ENCODE data around the gene PATJ. TPM values are rescaled to one million over a fixed set of nuclear protein-coding genes. Genes with fewer than 3 reads are reported as not detected.
"Not testable (repeated sequence)": the region's sequence is repeated elsewhere in the genome, so short reads cannot be mapped to it uniquely, and the experiment has no call there.

Gene PATJ
- total and polyA plus RNA-seq, 8 donors = 9.1 to 195 (median 68.0) TPM

- 0 to 1% (median 0%) methylated on average over 35 to 45 of the region's 45 CpGs for WGBS, 5 donors
- DNase-seq = peak; percentile 89 to 97
- Histone ChIP-seq H3K9me3 (no peaks in the 10 kb centered on the region), H3K27ac (peak within 1 kb of the TSS; percentile 90 to 94 (median 91)), H3K36me3 (peaks cover 0 to 17% (median 8%) of the 10 kb centered on the region in 4 donors), H3K4me1 (peaks cover 7 to 37% (median 21%) of the 10 kb centered on the region in 4 donors), H3K4me3 (peak within 1 kb of the TSS; percentile 64 to 86 (median 80)), H3K27me3 (no peaks in the 10 kb centered on the region)
- TF ChIP-seq POLR2A (IDR thresholded peaks at IDR 0.05) (peak in 2 of 4 donors; percentile 50 to 53), CTCF (IDR thresholded peaks at IDR 0.05) (no peak), POLR2AphosphoS5 (IDR thresholded peaks at IDR 0.05) (peak; percentile 90 to 98 (median 97))
- intact Hi-C loops (cut with DNase I; ENCODE audit: low total_unique reads) = no loop called here
Observed at GRCh38 chr1:61724813-61725694, 17.2 kb upstream of the PATJ start, which contains the start of gene TM2D1. Gene TM2D1 (minus strand): TSS chr1:61725141. CDS start chr1:61725120, 21 bp downstream.

- intact Hi-C loops (cut with DNase I; ENCODE audit: low total_unique reads) = no loop called here
- no peak overlapping the region for H3K27ac ChIP-seq
- H3K4me1 ChIP-seq = peaks cover 7 to 26% (median 17%) of the 10 kb centered on the region in 4 donors
- 80 to 92% (median 82%) methylated on average over 3 of the region's 3 CpGs for WGBS, 5 donors
- no peak for DNase-seq
- TF ChIP-seq POLR2A (IDR thresholded peaks at IDR 0.05) (no peak), CTCF (IDR thresholded peaks at IDR 0.05) (no peak), POLR2AphosphoS5 (IDR thresholded peaks at IDR 0.05) (no peak), EP300 (IDR thresholded peaks at IDR 0.05) (no peak)
- H3K27me3 ChIP-seq = no peaks in the 10 kb centered on the region
- H3K9me3 ChIP-seq = no peaks in the 10 kb centered on the region
- no peak overlapping the region for H3K4me3 ChIP-seq
- no peaks in the 10 kb centered on the region for H3K36me3 ChIP-seq
Observed at GRCh38 chr1:61727544-61727943, 14.7 kb upstream of the PATJ start.

- H3K36me3 ChIP-seq; intact Hi-C loops (cut with DNase I; ENCODE audit: low total_unique reads); DNase-seq; H3K9me3 ChIP-seq; H3K4me1 ChIP-seq; H3K27ac ChIP-seq; H3K27me3 ChIP-seq; H3K4me3 ChIP-seq: not testable (repeated sequence)
- WGBS, 5 donors = 0 to 57% (median 16%) methylated on average over 1 of the region's 1 CpG
Observed at GRCh38 chr1:61730679-61731078, 11.6 kb upstream of the PATJ start.

GRCh38 chr1:61732726-61733125, 9.6 kb upstream of the PATJ start:
- no peaks in the 10 kb centered on the region for H3K4me1 ChIP-seq
- H3K36me3 ChIP-seq = no peaks in the 10 kb centered on the region
- 59 to 75% (median 66%) methylated on average over 3 of the region's 3 CpGs for WGBS, 5 donors
- TF ChIP-seq POLR2AphosphoS5 (IDR thresholded peaks at IDR 0.05) (no peak), EP300 (IDR thresholded peaks at IDR 0.05) (no peak), CTCF (IDR thresholded peaks at IDR 0.05) (no peak), POLR2A (IDR thresholded peaks at IDR 0.05) (no peak)
- H3K27ac ChIP-seq = no peak overlapping the region
- no peaks in the 10 kb centered on the region for H3K27me3 ChIP-seq
- no peak overlapping the region for H3K4me3 ChIP-seq
- DNase-seq = no peak
- H3K9me3 ChIP-seq = no peaks in the 10 kb centered on the region
- intact Hi-C loops (cut with DNase I; ENCODE audit: low total_unique reads) = no loop called here

Measured in stomach (tissue), 9 donors.